ENCODE data around the gene ADAMTS17. TPM values are rescaled to one million over a fixed set of nuclear protein-coding genes. Genes with fewer than 3 reads are reported as not detected.

The ADAMTS17 gene
- total RNA-seq, 1 experiment from 2014 or later: 4.2 TPM

DNA sequence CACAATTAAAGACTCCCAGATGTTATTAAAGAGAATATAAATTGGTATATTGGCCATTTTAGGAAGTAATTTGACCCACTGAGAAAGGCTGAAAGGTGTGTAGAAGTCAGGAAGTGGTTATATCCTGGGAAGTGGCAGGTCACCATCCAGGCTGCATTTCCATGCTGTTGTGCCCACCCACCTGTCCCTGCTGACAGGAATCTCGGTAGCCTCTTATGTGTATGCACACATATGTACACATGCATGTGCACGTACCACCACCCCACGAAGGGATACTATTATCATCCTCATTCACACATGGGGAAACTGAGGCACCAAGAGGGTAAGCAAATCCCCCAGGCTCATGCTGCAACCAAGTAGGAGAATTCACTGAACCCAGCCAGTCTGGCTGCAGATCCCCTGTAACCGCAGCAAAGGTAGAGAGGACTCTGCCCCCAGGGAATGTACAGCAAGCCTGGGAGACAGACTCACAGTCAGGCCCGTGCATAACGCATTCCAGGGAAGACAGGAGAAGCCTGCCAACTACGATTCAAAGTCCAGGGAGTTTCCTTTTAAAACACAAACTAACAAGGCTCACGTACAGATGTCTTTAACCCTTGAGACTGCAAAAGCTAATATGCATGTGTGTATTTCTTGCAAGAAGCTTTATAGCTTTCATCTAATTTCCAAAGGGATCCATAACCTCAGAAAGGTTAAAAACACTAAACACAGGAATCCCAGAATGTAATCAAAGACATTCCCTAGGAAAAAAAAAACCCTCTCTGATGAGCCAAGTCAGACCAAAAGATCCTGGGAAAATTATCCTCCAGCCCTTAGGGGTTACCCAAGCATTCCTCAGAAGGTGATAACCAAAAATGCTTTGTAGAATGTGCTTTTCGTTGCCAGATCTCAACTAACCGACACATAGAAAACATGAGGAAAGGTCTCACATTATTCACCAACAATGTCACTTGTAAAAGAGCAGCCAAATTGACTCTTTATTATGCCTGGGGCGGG lies 129.6 kb downstream of the ADAMTS17 start:
- DNase-seq (ENCODE audit: low read depth, low spot score): no peak
- CTCF ChIA-PET: no interaction called here
- no peaks in the 10 kb centered on the region for H3K79me2 ChIP-seq (ENCODE audit: insufficient read depth, low read length)
- POLR2A ChIA-PET: no interaction called here
- no peak overlapping the region for H2AFZ ChIP-seq (ENCODE audit: low read depth, low read length, poor library complexity, severe bottlenecking)
- no TSS peak for BruUV-seq (replicated peaks)
- H3K27ac ChIP-seq (ENCODE audit: low read depth, low read length): no peak overlapping the region
- RAD21 ChIA-PET (ENCODE audit: low non-redundant PET in 1 of 2, low total read pairs in 2 of 2, uncharacterized antibody in 2 of 2, unreplicated experiment in 2 of 2): no interaction called here
- no peak overlapping the region for H3K9ac ChIP-seq (ENCODE audit: low read length)
- no peak overlapping the region for H3K4me2 ChIP-seq (ENCODE audit: low read length)
- no peaks in the 10 kb centered on the region for H3K27me3 ChIP-seq (ENCODE audit: insufficient read depth, low read length)
- no peaks in the 10 kb centered on the region for H3K36me3 ChIP-seq (ENCODE audit: control insufficient read depth in 1 of 2, insufficient read depth in 2 of 2, low read length in 2 of 2)
- no peaks in the 10 kb centered on the region for H4K20me1 ChIP-seq (ENCODE audit: insufficient read depth)
- H3K4me1 ChIP-seq (ENCODE audit: control insufficient read depth in 1 of 2, insufficient read depth in 2 of 2, low read length in 2 of 2): no peaks in the 10 kb centered on the region
- intact Hi-C loops (cut with micrococcal nuclease): no loop called here
- no peaks in the 10 kb centered on the region for H3K9me2 ChIP-seq (ENCODE audit: insufficient read depth)
- H3K9me3 ChIP-seq (ENCODE audit: control insufficient read depth in 1 of 2, insufficient read depth in 1 of 2, low read depth in 1 of 2, low read length in 2 of 2): no peaks in the 10 kb centered on the region
- ATAC-seq: no peak
- no peak overlapping the region for H3K4me3 ChIP-seq (replicated peaks in 1 of 2; ENCODE audit: low read depth in 1 of 2, low read length in 2 of 2)
- TF ChIP-seq, protein P1, sequence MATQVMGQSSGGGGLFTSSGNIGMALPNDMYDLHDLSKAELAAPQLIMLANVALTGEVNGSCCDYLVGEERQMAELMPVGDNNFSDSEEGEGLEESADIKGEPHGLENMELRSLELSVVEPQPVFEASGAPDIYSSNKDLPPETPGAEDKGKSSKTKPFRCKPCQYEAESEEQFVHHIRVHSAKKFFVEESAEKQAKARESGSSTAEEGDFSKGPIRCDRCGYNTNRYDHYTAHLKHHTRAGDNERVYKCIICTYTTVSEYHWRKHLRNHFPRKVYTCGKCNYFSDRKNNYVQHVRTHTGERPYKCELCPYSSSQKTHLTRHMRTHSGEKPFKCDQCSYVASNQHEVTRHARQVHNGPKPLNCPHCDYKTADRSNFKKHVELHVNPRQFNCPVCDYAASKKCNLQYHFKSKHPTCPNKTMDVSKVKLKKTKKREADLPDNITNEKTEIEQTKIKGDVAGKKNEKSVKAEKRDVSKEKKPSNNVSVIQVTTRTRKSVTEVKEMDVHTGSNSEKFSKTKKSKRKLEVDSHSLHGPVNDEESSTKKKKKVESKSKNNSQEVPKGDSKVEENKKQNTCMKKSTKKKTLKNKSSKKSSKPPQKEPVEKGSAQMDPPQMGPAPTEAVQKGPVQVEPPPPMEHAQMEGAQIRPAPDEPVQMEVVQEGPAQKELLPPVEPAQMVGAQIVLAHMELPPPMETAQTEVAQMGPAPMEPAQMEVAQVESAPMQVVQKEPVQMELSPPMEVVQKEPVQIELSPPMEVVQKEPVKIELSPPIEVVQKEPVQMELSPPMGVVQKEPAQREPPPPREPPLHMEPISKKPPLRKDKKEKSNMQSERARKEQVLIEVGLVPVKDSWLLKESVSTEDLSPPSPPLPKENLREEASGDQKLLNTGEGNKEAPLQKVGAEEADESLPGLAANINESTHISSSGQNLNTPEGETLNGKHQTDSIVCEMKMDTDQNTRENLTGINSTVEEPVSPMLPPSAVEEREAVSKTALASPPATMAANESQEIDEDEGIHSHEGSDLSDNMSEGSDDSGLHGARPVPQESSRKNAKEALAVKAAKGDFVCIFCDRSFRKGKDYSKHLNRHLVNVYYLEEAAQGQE (IDR thresholded peaks at IDR 0.05; ENCODE audit: low read depth): no peak
- TF ChIP-seq EGR1 (IDR thresholded peaks at IDR 0.05; ENCODE audit: low read depth) (no peak), TCF7L2 (IDR thresholded peaks at IDR 0.05; ENCODE audit: borderline replicate concordance, extremely low read depth, insufficient read depth, insufficient read length) (no peak), ZFX (IDR thresholded peaks at IDR 0.05) (no peak), POLR2A (IDR thresholded peaks at IDR 0.05; ENCODE audit: borderline replicate concordance, extremely low read depth, insufficient read depth, insufficient read length) (no peak), ELF1 (IDR thresholded peaks at IDR 0.05; ENCODE audit: borderline replicate concordance, low read depth) (no peak), JUND (IDR thresholded peaks at IDR 0.05) (no peak), SRF (IDR thresholded peaks at IDR 0.05; ENCODE audit: low read depth) (no peak), RAD21 (IDR thresholded peaks at IDR 0.05; ENCODE audit: low read depth) (no peak), SP1 (IDR thresholded peaks at IDR 0.05; ENCODE audit: low read depth) (no peak), FOSL1 (IDR thresholded peaks at IDR 0.05; ENCODE audit: low read depth) (no peak), YY1 (IDR thresholded peaks at IDR 0.05; ENCODE audit: extremely low read depth, insufficient replicate concordance, low read depth, low read length) (no peak), SIN3A (IDR thresholded peaks at IDR 0.05; ENCODE audit: low read depth) (no peak), POLR2AphosphoS5 (IDR thresholded peaks at IDR 0.05; ENCODE audit: low read depth, low read length) (no peak), EZH2phosphoT487 (IDR thresholded peaks at IDR 0.05; ENCODE audit: borderline replicate concordance) (no peak)
- TF ChIP-seq, protein P2, sequence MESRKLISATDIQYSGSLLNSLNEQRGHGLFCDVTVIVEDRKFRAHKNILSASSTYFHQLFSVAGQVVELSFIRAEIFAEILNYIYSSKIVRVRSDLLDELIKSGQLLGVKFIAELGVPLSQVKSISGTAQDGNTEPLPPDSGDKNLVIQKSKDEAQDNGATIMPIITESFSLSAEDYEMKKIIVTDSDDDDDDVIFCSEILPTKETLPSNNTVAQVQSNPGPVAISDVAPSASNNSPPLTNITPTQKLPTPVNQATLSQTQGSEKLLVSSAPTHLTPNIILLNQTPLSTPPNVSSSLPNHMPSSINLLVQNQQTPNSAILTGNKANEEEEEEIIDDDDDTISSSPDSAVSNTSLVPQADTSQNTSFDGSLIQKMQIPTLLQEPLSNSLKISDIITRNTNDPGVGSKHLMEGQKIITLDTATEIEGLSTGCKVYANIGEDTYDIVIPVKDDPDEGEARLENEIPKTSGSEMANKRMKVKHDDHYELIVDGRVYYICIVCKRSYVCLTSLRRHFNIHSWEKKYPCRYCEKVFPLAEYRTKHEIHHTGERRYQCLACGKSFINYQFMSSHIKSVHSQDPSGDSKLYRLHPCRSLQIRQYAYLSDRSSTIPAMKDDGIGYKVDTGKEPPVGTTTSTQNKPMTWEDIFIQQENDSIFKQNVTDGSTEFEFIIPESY (IDR thresholded peaks at IDR 0.05; ENCODE audit: extremely low read depth, insufficient replicate concordance, low read length): no peak
- TF ChIP-seq, protein P3, sequence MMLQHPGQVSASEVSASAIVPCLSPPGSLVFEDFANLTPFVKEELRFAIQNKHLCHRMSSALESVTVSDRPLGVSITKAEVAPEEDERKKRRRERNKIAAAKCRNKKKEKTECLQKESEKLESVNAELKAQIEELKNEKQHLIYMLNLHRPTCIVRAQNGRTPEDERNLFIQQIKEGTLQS (IDR thresholded peaks at IDR 0.05): no peak
- TF ChIP-seq, protein P4, sequence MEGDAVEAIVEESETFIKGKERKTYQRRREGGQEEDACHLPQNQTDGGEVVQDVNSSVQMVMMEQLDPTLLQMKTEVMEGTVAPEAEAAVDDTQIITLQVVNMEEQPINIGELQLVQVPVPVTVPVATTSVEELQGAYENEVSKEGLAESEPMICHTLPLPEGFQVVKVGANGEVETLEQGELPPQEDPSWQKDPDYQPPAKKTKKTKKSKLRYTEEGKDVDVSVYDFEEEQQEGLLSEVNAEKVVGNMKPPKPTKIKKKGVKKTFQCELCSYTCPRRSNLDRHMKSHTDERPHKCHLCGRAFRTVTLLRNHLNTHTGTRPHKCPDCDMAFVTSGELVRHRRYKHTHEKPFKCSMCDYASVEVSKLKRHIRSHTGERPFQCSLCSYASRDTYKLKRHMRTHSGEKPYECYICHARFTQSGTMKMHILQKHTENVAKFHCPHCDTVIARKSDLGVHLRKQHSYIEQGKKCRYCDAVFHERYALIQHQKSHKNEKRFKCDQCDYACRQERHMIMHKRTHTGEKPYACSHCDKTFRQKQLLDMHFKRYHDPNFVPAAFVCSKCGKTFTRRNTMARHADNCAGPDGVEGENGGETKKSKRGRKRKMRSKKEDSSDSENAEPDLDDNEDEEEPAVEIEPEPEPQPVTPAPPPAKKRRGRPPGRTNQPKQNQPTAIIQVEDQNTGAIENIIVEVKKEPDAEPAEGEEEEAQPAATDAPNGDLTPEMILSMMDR (IDR thresholded peaks at IDR 0.05 in 2 of 3, conservative IDR thresholded peaks at IDR 0.05 in 1 of 3; ENCODE audit: borderline replicate concordance in 1 of 3, insufficient read depth in 1 of 3, low read depth in 2 of 3, low read length in 2 of 3): no peak
- TF ChIP-seq, protein P5, sequence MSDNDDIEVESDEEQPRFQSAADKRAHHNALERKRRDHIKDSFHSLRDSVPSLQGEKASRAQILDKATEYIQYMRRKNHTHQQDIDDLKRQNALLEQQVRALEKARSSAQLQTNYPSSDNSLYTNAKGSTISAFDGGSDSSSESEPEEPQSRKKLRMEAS (IDR thresholded peaks at IDR 0.05): no peak

Measured in HCT116 (cell line).